ENCODE measurements around the gene IL23R. TPM values are rescaled to one million over a fixed set of nuclear protein-coding genes. Genes with fewer than 3 reads are reported as not detected.

IL23R gene, protein sequence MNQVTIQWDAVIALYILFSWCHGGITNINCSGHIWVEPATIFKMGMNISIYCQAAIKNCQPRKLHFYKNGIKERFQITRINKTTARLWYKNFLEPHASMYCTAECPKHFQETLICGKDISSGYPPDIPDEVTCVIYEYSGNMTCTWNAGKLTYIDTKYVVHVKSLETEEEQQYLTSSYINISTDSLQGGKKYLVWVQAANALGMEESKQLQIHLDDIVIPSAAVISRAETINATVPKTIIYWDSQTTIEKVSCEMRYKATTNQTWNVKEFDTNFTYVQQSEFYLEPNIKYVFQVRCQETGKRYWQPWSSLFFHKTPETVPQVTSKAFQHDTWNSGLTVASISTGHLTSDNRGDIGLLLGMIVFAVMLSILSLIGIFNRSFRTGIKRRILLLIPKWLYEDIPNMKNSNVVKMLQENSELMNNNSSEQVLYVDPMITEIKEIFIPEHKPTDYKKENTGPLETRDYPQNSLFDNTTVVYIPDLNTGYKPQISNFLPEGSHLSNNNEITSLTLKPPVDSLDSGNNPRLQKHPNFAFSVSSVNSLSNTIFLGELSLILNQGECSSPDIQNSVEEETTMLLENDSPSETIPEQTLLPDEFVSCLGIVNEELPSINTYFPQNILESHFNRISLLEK
- not detected for total RNA-seq
- polyA plus RNA-seq: not detected
- long read RNA-seq, donor 1: 0 reads
- long read RNA-seq, donor 2: 0 reads
- long read RNA-seq, donor 3: 0 reads
- long read RNA-seq, donor 4: 0 reads

DNA sequence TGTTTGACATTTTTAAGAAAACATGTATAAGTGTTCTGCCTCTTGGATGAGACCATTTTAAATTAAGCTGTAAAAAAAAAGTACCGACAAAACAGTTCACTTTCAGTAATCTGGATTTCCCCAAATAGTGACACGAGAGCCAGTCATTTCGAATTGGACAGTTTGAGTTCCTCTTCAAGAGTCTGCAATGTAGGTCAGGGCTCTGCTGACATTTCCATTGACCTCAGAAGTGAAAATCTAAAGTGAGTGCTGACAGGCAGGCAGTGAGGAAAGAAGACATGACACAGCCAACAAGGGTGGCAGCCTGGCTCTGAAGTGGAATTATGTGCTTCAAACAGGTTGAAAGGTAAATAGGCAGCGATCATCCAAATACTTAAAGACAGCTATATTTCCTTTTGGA lies at the start of gene IL23R:
Gene IL23R (plus strand): TSS at position 259 of the 400 bp plus-strand sequence. CDS start 1,667 bp downstream, outside the sequence.
- ATAC-seq (peak; percentile 80 to 84), DNase-seq (no peak)
- no peak within 1 kb of the TSS for H3K27ac ChIP-seq (ENCODE audit: low read length)
- WGBS: 47% methylated on average over 4 of the region's 4 CpGs
- H3K27me3 ChIP-seq (ENCODE audit: control insufficient read depth, insufficient read depth): no peaks in the 10 kb centered on the region
- no peaks in the 10 kb centered on the region for H3K4me1 ChIP-seq (ENCODE audit: control insufficient read depth, insufficient read depth, low read length)
- no peaks in the 10 kb centered on the region for H3K9me3 ChIP-seq (ENCODE audit: control insufficient read depth, low read length)
- no peak within 1 kb of the TSS for H3K4me3 ChIP-seq (ENCODE audit: low read length)
- intact Hi-C loops (cut with DNase I): no loop called here

DNA sequence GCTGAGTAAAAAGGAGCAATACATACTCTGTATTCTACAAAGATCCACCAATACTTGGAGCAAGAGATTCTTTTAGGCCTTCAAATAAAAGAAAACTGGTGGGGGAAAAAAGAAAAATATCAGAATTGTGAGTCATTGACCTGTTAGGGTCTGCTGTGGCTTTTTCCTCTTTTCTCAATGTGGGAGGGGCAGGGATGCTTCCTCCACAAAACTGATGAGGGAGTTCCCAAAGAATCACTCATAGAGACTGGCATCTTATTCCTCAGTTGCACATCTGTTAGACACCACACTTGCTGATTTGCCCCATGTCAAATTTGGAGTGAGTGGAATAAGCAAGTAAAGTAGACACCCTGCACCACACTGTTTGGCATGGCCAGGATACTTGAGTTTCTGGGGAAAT lies 48.1 kb upstream of the IL23R start:
- no peak overlapping the region for H3K27ac ChIP-seq (ENCODE audit: low read length)
- H3K9me3 ChIP-seq (ENCODE audit: control insufficient read depth, low read length): no peaks in the 10 kb centered on the region
- no peak overlapping the region for H3K4me3 ChIP-seq (ENCODE audit: low read length)
- no peaks in the 10 kb centered on the region for H3K27me3 ChIP-seq (ENCODE audit: control insufficient read depth, insufficient read depth)
- intact Hi-C loops (cut with DNase I): no loop called here
- no peak for DNase-seq
- H3K4me1 ChIP-seq (ENCODE audit: control insufficient read depth, insufficient read depth, low read length): no peaks in the 10 kb centered on the region
- no peak for ATAC-seq

DNA sequence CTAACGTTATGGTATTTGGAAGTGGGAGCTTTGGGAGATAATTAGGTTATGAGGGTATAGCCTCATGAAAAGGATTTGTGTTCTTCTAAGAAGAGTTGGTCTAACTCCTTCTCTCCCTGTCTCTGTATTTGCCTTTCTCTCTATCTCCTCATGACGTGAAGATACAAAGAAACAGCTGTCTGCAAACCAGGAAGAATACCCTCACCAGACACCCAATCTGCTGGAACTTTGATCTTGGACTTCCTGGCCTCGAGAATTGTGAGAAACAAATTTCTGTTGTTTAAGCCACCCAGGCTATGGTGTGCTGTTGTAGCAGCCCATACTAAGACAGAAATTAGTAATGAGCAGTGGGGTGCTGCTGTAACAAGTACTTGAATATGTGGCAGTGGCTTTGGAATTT lies 47.6 kb upstream of the IL23R start:
- 33% methylated on average over 3 of the region's 3 CpGs for WGBS
- intact Hi-C loops (cut with DNase I): no loop called here
- Histone ChIP-seq H3K4me3 (ENCODE audit: low read length) (no peak overlapping the region), H3K27ac (ENCODE audit: low read length) (no peak overlapping the region), H3K27me3 (ENCODE audit: control insufficient read depth, insufficient read depth) (no peaks in the 10 kb centered on the region), H3K4me1 (ENCODE audit: control insufficient read depth, insufficient read depth, low read length) (no peaks in the 10 kb centered on the region), H3K9me3 (ENCODE audit: control insufficient read depth, low read length) (no peaks in the 10 kb centered on the region)
- DNase-seq (no peak), ATAC-seq (no peak)

DNA sequence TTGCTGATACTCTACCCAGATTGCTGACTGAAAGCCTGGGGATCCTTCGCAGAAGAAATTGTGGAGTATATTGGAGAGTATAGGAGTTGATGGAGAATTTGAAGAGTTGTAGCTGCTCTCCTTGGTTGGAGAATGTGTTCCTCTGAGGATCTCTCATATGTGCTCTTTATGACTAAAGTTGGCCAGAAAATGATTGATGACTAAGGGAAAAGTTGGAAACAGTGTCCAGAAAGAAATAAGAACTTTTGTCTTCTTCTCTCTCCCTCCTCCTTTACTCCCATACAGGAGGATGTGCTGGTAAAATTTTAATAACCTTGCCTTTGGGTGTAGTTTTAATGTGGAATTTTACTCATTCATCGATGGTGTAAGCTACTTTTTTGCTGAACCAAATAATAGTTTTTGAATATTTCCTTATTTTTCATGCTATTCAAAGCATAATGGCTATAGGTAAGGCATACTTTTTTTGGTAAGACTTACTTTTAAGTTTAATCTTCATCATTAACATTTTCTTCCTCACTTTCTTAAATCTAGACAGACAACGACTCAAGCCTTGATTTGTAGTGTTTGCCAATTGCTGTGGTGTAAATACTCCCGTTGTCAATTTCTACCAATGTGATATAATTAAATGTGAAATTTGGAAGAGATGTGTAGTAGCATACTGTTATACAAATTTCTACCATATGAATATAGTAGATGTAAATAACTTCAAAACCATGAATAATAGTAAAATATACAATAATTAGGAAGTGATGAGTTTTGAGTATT lies 45.2 kb upstream of the IL23R start:
- H3K4me3 ChIP-seq (ENCODE audit: low read length): no peak overlapping the region
- no peak overlapping the region for H3K27ac ChIP-seq (ENCODE audit: low read length)
- H3K4me1 ChIP-seq (ENCODE audit: control insufficient read depth, insufficient read depth, low read length): no peaks in the 10 kb centered on the region
- WGBS: 92% methylated on average over 4 of the region's 4 CpGs
- DNase-seq: no peak
- no peaks in the 10 kb centered on the region for H3K9me3 ChIP-seq (ENCODE audit: control insufficient read depth, low read length)
- ATAC-seq: no peak
- no peaks in the 10 kb centered on the region for H3K27me3 ChIP-seq (ENCODE audit: control insufficient read depth, insufficient read depth)
- intact Hi-C loops (cut with DNase I): no loop called here

DNA sequence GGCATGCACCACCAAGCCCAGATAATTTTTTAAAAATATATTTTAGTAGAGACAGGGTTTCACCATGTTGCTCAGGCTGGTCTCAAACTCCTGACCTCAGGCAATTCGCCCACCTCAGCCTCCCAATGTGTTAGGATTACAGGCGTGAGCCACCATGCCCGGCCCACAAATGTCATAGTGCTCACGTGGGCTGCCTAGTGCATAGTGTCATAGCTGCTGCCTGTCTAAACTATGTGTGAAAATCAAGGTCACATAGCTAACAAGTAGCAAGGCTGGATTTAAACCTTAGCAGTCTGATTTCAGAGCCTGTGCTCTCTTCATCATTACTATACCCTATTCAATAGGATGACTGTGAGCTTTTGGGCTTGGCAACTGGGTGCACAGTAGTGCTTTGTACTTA lies 41.8 kb upstream of the IL23R start:
- Histone ChIP-seq H3K27ac (ENCODE audit: low read length) (no peak overlapping the region), H3K27me3 (ENCODE audit: control insufficient read depth, insufficient read depth) (no peaks in the 10 kb centered on the region), H3K9me3 (ENCODE audit: control insufficient read depth, low read length) (no peaks in the 10 kb centered on the region), H3K4me1 (ENCODE audit: control insufficient read depth, insufficient read depth, low read length) (no peaks in the 10 kb centered on the region), H3K4me3 (ENCODE audit: low read length) (no peak overlapping the region)
- 82% methylated on average over 4 of the region's 4 CpGs for WGBS
- intact Hi-C loops (cut with DNase I): no loop called here
- no peak for ATAC-seq
- no peak for DNase-seq

DNA sequence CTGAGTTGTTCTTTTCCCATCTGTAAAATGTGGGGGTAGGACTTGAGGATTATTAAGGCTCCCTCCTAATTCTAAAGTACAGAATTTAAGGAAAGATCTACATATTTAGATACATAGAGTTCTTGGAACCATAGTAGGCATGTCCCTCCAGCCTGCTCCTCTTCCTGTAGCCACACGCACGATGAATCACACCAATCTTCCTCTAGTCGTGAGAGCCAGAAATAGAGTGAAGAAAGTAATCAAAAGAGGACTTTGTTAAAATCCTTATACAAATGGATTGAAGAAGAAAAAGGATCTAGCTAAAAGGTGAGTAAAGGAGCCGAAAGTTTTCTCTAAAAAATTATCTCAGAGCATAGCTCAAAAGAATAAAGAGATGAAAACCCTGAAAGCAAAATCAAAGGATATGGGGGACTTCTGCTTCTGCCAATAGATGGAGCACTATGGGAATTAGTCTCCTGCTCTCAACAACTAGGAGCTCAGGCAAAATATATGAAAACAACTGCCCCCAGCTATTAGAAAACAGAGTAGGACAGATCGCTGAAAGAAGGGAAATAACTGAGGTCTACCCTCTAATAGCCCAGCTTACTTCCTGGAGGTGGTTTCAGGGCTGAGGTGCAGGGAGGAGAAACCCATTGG lies 40.0 kb upstream of the IL23R start:
- no peaks in the 10 kb centered on the region for H3K4me1 ChIP-seq (ENCODE audit: control insufficient read depth, insufficient read depth, low read length)
- H3K27ac ChIP-seq (ENCODE audit: low read length): no peak overlapping the region
- DNase-seq (no peak), ATAC-seq (no peak)
- WGBS: 47% methylated on average over 5 of the region's 5 CpGs
- intact Hi-C loops (cut with DNase I): no loop called here
- H3K4me3 ChIP-seq (ENCODE audit: low read length): no peak overlapping the region
- no peaks in the 10 kb centered on the region for H3K9me3 ChIP-seq (ENCODE audit: control insufficient read depth, low read length)
- no peaks in the 10 kb centered on the region for H3K27me3 ChIP-seq (ENCODE audit: control insufficient read depth, insufficient read depth)

DNA sequence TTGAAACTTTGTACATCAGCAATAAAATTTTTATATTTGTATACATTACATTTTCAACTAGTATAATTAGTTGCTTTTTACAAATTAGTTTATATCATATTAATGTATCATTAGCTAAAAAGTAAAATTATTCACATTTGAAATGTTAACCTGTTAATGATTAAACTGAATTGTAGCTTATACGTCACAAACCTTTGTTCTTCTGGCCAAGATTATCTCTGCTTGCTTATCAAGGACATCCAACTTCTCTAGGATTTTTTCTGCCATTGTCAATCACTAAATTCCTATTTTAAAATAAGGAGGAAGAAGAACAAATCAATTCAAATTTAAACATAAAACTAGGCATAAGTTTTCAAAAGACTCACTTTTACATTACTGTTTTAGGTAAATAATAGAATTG lies 39.3 kb upstream of the IL23R start:
- no peaks in the 10 kb centered on the region for H3K27me3 ChIP-seq (ENCODE audit: control insufficient read depth, insufficient read depth)
- H3K27ac ChIP-seq (ENCODE audit: low read length): no peak overlapping the region
- ATAC-seq: no peak
- no peaks in the 10 kb centered on the region for H3K9me3 ChIP-seq (ENCODE audit: control insufficient read depth, low read length)
- no peak for DNase-seq
- 80% methylated on average over 1 of the region's 1 CpG for WGBS
- intact Hi-C loops (cut with DNase I): no loop called here
- no peak overlapping the region for H3K4me3 ChIP-seq (ENCODE audit: low read length)
- H3K4me1 ChIP-seq (ENCODE audit: control insufficient read depth, insufficient read depth, low read length): no peaks in the 10 kb centered on the region

DNA sequence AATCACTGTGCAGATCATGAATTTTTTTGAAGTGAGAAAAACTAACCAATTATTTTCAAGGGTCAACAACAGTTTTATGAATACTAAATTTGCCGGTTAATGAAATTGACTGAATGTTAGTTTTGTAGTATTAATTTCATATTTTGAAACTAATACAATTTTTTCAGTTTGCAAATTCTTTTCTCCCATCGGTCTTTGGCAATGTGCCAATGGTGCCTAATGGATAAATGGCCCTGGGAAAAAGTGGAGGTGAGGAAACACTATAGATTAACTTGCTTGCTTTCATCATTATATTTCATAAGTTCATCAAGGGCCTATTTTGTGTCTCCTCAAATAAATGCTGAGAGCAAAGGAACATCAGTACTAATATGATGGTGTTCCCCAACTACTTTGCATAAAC lies 35.6 kb upstream of the IL23R start:
- intact Hi-C loops (cut with DNase I): no loop called here
- ATAC-seq: no peak

DNA sequence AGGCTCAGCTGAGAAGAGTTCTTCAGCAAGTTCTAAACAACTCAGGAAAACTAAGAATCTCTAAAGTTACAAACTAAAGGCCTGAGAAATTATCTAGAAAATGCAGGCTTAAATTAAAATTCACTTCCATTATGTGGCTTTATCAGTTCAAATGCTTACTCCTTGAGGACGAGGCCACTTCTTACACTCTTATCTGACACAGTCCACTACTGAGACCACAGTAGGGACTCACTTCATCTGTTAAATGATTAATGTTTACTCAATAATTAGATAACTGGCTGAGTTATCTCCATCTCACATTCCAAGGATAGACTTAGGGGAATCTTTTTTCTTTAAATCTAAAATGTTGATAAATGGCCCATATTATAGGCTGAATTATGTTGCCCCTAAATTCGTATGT lies 33.1 kb upstream of the IL23R start:
- Histone ChIP-seq H3K4me1 (ENCODE audit: control insufficient read depth, insufficient read depth, low read length) (no peaks in the 10 kb centered on the region), H3K27me3 (ENCODE audit: control insufficient read depth, insufficient read depth) (no peaks in the 10 kb centered on the region), H3K27ac (ENCODE audit: low read length) (no peak overlapping the region), H3K4me3 (ENCODE audit: low read length) (no peak overlapping the region), H3K9me3 (ENCODE audit: control insufficient read depth, low read length) (no peaks in the 10 kb centered on the region)
- ATAC-seq (no peak), DNase-seq (no peak)
- WGBS: 73% methylated on average over 2 of the region's 2 CpGs
- intact Hi-C loops (cut with DNase I): no loop called here

More for the DNA sequence above, 35.6 kb upstream of the IL23R start:
- WGBS: 54% methylated on average over 2 of the region's 2 CpGs
- H3K4me1 ChIP-seq (ENCODE audit: control insufficient read depth, insufficient read depth, low read length): no peaks in the 10 kb centered on the region
- no peak for DNase-seq
- H3K27ac ChIP-seq (ENCODE audit: low read length): no peak overlapping the region
- H3K9me3 ChIP-seq (ENCODE audit: control insufficient read depth, low read length): no peaks in the 10 kb centered on the region
- no peak overlapping the region for H3K4me3 ChIP-seq (ENCODE audit: low read length)
- no peaks in the 10 kb centered on the region for H3K27me3 ChIP-seq (ENCODE audit: control insufficient read depth, insufficient read depth)

DNA sequence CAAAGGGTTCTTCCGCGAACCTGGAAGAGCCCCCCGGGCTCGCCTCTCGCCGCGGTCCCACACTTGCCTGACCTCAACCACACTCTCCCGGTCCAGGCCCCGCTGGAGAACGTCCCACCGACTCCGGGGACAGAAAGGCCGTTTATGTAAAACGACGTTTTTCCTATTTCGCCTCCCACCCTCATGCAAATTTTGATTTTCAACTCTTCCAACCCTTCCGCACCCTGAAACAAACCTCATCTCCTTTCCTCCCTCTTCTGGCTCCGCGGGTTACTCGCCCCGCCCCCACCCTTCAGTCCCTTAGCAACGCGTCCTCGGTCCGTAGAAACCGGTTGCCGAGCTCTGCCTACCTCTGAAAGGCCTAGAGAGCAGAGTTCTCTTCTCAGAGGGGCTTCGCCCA lies 31.6 kb upstream of the IL23R start, which contains the start of gene C1orf141:
Gene C1orf141 (minus strand): TSS at position 276 of the 400 bp plus-strand sequence. CDS start 7,730 bp downstream, outside the sequence.
- H3K4me3 ChIP-seq (ENCODE audit: low read length): no peak within 1 kb of the TSS
- intact Hi-C loops (cut with DNase I): no loop called here
- H3K27me3 ChIP-seq (ENCODE audit: control insufficient read depth, insufficient read depth): peaks cover 3% of the 10 kb centered on the region
- DNase-seq (peak in 2 of 3 donors; percentile 58 to 69), ATAC-seq (peak; percentile 56 to 80)
- 26% methylated on average over 28 of the region's 28 CpGs for WGBS
- H3K27ac ChIP-seq (ENCODE audit: low read length): no peak within 1 kb of the TSS
- H3K4me1 ChIP-seq (ENCODE audit: control insufficient read depth, insufficient read depth, low read length): no peaks in the 10 kb centered on the region
- H3K9me3 ChIP-seq (ENCODE audit: control insufficient read depth, low read length): no peaks in the 10 kb centered on the region

Measured in right cardiac atrium (tissue), 5 donors.